Measurements from ENCODE around the gene BARX1.

DNA sequence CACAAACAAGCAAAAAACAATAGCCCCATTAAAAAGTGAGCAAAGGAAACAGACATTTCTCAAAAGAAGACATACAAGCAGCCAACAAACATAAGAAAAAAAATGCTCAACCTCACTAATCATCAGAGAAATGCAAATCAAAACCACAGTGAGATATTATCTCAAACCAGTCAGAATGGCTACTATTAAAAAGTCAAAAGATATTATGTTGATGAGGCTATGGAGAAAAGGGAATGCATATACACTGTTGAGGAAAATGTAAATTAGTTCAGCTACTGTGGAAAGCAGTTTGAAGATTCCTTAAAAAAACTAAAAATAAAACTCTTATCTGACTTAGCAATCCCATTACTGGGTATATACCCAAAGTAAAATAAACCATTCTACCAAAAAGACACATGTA is 28.7 kb upstream of the BARX1 start:
- no peak for TF ChIP-seq ZFP3 (CRISPR knock-in tag; IDR thresholded peaks at IDR 0.05)
- TF ChIP-seq ZNF565 (CRISPR knock-in tag; conservative IDR thresholded peaks at IDR 0.05; ENCODE audit: low read depth), result no peak
- TF ChIP-seq PPARA (CRISPR knock-in tag; IDR thresholded peaks at IDR 0.05; ENCODE audit: borderline replicate concordance), result no peak
- TF ChIP-seq TCF4 (CRISPR knock-in tag; IDR thresholded peaks at IDR 0.05; ENCODE audit: borderline replicate concordance), result no peak
- TF ChIP-seq, protein P1, sequence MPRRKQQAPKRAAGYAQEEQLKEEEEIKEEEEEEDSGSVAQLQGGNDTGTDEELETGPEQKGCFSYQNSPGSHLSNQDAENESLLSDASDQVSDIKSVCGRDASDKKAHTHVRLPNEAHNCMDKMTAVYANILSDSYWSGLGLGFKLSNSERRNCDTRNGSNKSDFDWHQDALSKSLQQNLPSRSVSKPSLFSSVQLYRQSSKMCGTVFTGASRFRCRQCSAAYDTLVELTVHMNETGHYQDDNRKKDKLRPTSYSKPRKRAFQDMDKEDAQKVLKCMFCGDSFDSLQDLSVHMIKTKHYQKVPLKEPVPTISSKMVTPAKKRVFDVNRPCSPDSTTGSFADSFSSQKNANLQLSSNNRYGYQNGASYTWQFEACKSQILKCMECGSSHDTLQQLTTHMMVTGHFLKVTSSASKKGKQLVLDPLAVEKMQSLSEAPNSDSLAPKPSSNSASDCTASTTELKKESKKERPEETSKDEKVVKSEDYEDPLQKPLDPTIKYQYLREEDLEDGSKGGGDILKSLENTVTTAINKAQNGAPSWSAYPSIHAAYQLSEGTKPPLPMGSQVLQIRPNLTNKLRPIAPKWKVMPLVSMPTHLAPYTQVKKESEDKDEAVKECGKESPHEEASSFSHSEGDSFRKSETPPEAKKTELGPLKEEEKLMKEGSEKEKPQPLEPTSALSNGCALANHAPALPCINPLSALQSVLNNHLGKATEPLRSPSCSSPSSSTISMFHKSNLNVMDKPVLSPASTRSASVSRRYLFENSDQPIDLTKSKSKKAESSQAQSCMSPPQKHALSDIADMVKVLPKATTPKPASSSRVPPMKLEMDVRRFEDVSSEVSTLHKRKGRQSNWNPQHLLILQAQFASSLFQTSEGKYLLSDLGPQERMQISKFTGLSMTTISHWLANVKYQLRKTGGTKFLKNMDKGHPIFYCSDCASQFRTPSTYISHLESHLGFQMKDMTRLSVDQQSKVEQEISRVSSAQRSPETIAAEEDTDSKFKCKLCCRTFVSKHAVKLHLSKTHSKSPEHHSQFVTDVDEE (CRISPR knock-in tag; IDR thresholded peaks at IDR 0.05), result no peak
- no peak for TF ChIP-seq TOX (CRISPR knock-in tag; IDR thresholded peaks at IDR 0.05; ENCODE audit: borderline replicate concordance)
